HG02973 (cell line): ENCODE measurements around the gene TEKT2.

Source experiments
- ATAC-seq: cut with Tn5 transposase; IDR thresholded peaks from one replicate; pipeline ENCODE4 v1.9.1; 2021; ENCODE audit warnings: moderate library complexity; ENCODE audit not compliant: unreplicated experiment

The TEKT2 gene, protein sequence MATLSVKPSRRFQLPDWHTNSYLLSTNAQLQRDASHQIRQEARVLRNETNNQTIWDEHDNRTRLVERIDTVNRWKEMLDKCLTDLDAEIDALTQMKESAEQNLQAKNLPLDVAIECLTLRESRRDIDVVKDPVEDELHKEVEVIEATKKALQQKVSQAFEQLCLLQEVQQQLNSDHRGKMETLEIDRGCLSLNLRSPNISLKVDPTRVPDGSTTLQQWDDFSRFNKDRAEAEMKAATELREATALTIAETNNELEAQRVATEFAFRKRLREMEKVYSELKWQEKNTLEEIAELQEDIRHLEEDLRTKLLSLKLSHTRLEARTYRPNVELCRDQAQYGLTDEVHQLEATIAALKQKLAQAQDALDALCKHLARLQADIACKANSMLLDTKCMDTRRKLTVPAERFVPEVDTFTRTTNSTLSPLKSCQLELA

DNA sequence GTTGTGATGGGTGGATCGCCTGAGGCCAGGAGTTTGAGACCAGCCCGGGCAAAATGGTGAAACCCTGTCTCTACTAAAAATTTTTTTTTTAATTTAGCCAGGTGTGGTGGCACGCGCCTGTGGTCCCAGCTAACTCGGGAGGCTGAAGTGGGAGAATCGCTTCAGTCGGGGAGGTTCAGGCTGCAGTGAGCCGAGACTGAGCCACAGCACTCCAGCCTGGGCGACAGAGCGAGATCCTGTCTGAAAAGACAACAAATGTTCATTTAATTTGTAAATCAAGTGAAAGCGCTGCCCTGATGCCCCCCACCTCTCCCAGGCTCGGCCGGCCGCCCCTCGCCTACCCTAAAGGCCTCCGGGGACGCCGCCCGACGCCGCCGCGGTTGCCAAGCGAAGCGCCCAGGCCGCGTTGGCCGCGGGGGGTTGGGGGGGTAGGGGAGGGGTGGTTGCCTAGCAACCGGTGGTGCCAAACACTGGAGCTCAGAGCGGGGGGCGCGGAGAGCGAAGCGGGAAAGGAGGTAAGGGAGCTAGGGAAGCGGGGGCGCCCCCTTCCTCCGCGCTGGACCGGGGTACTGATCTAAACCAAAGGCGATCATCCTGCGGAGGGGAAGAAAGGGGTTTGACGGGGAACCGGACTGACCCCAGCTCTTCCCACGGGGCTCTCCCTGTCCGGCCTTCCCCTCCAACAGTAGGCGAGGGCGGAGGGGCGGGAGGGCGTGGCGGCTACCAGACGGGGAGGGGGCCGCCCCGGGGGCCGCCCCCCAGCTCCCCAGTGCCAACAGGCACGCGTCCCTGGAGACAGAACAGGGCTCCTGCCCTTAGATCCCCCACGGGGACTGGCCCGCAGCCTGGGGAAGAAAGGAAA, at the start of gene TEKT2:
TSS of gene TEKT2 (plus strand) at position 460 of the 862 bp plus-strand sequence. CDS start 828 bp downstream, outside the sequence.
- no peak for ATAC-seq

- ATAC-seq: no peak
Measured at GRCh38 chr1:36034692-36035091, 49.2 kb upstream of the TEKT2 start.

GRCh38 chr1:36035154-36035553, 48.7 kb upstream of the TEKT2 start:
- ATAC-seq: no peak

DNA sequence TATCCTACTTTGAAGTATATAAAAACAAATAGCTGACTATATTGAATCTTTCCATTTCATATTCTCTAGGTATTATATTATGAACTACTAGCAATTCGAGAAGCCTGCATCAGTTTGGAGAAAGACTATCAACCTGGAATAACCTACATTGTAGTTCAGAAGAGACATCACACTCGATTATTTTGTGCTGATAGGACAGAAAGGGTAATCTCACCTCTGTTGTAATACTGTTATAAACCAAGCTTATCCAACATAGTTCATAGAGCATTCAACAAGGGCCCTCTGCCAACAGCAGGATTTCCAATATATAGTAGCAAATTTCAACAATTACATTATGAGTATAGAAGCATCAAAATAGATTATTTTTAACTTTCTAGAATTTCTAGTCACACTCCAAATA, 43.7 kb upstream of the TEKT2 start:
- no peak for ATAC-seq

GRCh38 chr1:36051821-36052220, 32.1 kb upstream of the TEKT2 start:
- ATAC-seq: no peak

DNA sequence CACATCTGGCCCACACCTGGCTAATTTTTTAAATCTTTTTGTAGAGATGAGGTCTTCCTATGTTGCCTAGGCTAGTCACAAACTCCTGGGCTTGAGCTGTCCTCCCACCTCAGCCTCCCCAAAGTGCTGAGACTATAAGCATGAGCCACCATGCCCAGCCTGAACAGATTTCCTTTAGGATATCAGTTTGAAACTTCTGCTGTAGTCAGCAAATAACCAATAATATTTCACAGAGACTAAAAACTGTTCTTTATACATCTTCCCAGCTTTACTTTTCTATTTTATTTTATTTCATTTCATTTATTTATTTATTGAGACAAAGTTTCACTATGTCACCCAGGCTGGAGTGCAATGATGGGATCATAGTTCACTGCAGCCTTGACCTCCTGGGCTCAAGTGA, 29.9 kb upstream of the TEKT2 start:
- ATAC-seq: no peak

DNA sequence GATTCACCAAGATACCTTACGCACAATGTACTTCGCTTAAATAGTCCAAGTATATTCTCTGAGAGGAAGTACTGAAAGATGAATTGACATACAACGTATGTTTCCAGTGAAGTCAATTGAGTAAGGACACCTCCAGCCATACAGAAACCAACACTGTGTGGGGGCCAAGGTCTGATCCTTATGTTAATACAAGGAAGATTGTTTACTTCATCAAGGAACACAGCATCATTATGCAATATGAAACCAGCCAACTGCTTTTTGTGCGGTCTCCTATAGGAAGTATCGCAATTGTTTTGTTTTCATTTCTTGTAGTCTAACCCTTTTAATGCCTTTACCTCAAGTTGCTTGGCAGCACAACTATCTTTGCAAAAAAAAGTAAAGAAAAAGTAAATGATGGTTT, 28.2 kb upstream of the TEKT2 start:
- ATAC-seq: no peak

- ATAC-seq: no peak
Measured at GRCh38 chr1:36062315-36062714, 21.6 kb upstream of the TEKT2 start.

- no peak for ATAC-seq
Measured at GRCh38 chr1:36067871-36068270, 16.0 kb upstream of the TEKT2 start.

- ATAC-seq: no peak
Measured at GRCh38 chr1:36068866-36069265, 15.0 kb upstream of the TEKT2 start.

DNA sequence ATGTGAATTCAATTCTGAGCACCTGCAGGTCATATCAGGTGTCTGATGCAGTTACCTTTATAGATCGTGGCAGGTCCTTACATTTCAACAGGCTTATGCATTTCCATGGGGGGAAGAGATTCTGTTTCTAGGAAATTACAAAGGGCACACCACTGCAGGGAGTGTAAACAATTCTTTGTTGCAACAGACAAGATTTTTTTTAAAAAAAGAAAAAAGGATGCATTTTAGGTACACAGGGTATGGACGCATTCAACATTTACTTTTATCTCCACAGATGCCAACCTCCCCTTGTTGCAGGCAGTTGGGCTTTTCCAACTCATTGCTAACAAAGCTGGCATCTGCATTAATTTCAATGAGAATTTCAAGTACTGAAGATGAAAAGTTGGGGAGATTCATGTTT, 13.5 kb upstream of the TEKT2 start:
- ATAC-seq: no peak

- ATAC-seq: no peak
Measured at GRCh38 chr1:36076979-36077573, 6.8 kb upstream of the TEKT2 start.

DNA sequence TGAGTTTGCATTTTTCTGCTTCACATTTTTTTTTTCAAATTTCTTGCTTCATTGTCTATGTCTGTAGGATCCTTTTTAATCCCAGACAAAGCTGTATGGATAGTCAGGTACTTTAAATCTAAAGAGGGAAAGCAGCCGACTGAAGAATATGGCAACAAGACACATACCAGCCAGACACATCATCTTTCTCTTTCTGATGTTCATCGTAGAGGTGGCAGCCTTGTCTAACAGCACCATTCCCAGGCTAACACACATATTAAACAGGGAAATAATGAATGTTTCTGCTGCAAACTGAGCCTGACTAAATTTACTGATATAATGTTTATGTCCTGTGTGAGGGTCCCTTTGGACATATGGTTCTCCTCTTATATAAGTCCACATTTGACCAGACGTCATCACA, 3.7 kb upstream of the TEKT2 start:
- no peak for ATAC-seq

GRCh38 chr1:36080801-36081200, 3.1 kb upstream of the TEKT2 start:
- ATAC-seq: no peak

GRCh38 chr1:36081926-36082485, 1.9 kb upstream of the TEKT2 start:
- no peak for ATAC-seq

GRCh38 chr1:36083219-36083618, 675 bp upstream of the TEKT2 start:
- no peak for ATAC-seq

DNA sequence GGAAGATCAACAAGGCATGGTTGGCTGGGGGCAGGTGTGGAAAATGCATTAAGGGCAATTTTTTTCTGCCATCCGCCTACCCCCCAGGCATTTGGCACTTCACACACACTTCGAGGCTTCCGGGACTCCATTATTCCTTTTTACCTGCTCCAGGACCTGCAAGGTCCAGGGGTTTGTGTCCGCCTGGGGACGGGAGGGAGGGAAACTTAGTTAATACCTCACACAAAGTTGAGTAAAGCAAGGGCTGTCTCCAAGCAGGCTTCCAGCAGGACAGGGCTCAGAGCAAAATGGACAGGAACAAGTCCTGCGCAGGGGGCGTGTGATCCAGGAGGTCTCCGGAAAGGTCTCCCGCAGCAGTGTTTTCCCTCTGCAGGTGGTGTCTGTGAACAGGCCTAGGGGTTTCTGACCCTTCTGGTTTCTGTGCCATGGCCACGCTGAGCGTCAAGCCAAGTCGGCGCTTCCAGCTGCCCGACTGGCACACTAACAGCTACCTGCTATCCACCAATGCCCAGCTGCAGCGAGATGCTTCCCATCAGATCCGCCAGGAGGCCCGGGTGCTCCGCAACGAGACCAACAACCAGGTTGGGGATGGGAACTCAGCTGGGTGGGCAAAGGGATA, 712 bp downstream of the TEKT2 start:
- ATAC-seq: no peak

DNA sequence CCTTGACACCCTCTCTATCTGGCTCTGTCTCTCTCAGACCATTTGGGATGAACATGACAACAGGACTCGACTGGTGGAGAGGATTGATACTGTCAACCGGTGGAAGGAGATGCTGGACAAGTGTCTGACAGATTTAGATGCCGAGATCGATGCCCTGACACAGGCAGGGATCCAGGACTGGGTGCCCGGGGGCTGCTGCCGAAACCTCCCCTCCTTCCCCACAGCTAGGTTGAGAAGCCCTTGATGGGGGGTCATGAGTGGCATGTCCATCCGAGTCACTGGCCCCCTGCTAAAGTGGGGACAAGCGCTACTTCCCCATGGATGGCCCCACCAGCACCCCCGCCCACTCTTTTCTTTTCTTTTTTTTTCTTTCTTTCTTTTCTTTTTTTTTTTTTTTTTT, 1.2 kb downstream of the TEKT2 start:
- ATAC-seq: no peak

DNA sequence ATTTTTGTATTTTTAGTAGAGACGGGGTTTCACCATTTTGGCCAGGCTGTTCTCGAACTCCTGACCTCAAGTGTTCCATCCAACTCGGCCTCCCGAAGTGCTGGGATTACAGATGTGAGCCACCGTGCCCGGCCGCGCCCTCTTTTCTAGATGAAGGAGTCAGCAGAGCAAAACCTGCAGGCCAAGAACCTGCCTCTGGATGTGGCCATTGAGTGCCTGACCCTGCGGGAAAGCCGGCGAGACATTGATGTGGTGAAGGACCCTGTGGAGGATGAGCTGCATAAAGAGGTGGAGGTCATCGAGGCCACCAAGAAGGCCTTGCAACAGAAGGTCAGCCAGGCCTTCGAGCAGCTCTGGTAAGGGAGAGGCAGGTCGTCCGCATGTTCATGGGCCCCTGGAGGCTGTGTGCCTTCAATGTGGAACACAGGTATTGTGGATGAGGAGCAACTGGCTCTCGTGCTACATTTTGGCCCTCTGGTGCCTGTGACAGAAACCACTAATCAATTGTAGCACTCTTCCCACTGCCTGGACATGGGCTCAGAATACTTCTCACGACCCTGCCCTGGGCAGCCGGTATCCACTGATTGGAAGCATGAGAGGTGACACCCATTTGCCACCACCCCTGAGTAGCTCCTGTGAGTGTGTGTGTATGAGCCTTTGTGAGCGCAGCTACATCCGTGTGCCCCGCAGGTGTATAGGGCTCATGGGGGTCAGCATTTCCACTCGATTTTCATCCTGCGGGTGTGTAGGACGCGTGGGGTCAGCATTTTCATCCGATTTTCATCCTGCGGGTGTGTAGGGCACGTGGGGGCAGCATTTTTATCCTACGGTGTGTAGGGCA, 2.0 kb downstream of the TEKT2 start:
- ATAC-seq: no peak
